HepG2 (cell line): ENCODE results near the gene NFE2. TPM values are rescaled to one million over a fixed set of nuclear protein-coding genes. Genes with fewer than 3 reads are reported as not detected.

Source experiments
- ATAC-seq: fragments of 200-7000 bp; cut with Tn5 transposase; 3 replicates; pipeline ENCODE4 v1.9.1; 2020; ENCODE audit warnings: mild to moderate bottlenecking, moderate library complexity
- BruUV-seq: library from RNA; stranded (reverse); fragments of 400-500 nt; replicated peaks from 2 replicates; lab custom pipeline; 2021; lab: Mats Ljungman, UMichigan
- CTCF ChIA-PET: fragments of 300-600 bp; formaldehyde crosslinking; extraction: SDS; loops from one replicate; lab custom pipeline; 2021; ENCODE audit warnings: low total read pairs, inconsistent platforms, low intra/inter-chr PET ratio; lab: Yijun Ruan, JAX
- POLR2A ChIA-PET: fragments of 350-600 bp; sonication (Branson Sonifier 250); formaldehyde crosslinking; loops from one replicate; lab custom pipeline; 2020; ENCODE audit warnings: antibody characterized with exemption, inconsistent platforms; lab: Yijun Ruan, JAX
- DNase-seq: peaks from one replicate; pipeline ENCODE4 v3.0.0-alpha.2; 2015; ENCODE audit warnings: low spot score
- FAIRE-seq: peaks from 3 replicates; lab custom pipeline; 2011; peaks lifted over from hg19 to GRCh38; lab: Jason Lieb, UNC
- H2AFZ ChIP-seq: one replicate; pipeline ENCODE4 v1.6.1; 2011; ENCODE audit warnings: low read length, inconsistent platforms
- H3K27ac ChIP-seq: fragments of 300-600 bp; 3 replicates; pipeline ENCODE4 v1.8.0; 2011; ENCODE audit warnings: mixed run types, mild to moderate bottlenecking, mixed read lengths, low read length, inconsistent platforms; ENCODE audit not compliant: insufficient read depth; ENCODE audit errors: extremely low read length
- H3K27me3 ChIP-seq, 2 experiments: fragments of 200-600 bp in 1 of 2; 2 replicates in 1 of 2; 3 replicates in 1 of 2; pipeline versions ENCODE4 v1.6.0 to v1.8.0; 2011; ENCODE audit warnings: low read length in 2 of 2, mild to moderate bottlenecking in 2 of 2, moderate library complexity in 2 of 2, inconsistent platforms in 1 of 2; ENCODE audit not compliant: insufficient read depth in 2 of 2, control insufficient read depth in 1 of 2
- H3K36me3 ChIP-seq, 2 experiments: fragments of 200-600 bp in 1 of 2; replicated peaks in 1 of 2; 2 replicates in 1 of 2; 3 replicates in 1 of 2; pipeline versions ENCODE4 v1.5.1 to v1.8.0; 2011; ENCODE audit warnings: low read length in 2 of 2, inconsistent platforms in 1 of 2; ENCODE audit not compliant: insufficient read depth in 2 of 2, control insufficient read depth in 1 of 2
- H3K4me1 ChIP-seq: 2 replicates; pipeline ENCODE4 v1.5.1; 2012; ENCODE audit warnings: low read length, inconsistent platforms; ENCODE audit not compliant: insufficient read depth
- H3K4me2 ChIP-seq: 2 replicates; pipeline ENCODE4 v1.6.0; 2011; ENCODE audit warnings: low read depth, low read length, inconsistent platforms
- H3K4me3 ChIP-seq, 3 experiments: fragments of 200-600 bp in 1 of 3; sonication (generic), shearing (Covaris generic) in 1 of 3; replicated peaks in 1 of 3; 2 replicates each; pipeline ENCODE4 v1.5.1; 2011 to 2016; ENCODE audit warnings: low read length in 3 of 3, inconsistent platforms in 2 of 3, low read depth in 2 of 3, mild to moderate bottlenecking in 2 of 3, control low read depth in 1 of 3, mixed read lengths in 1 of 3; ENCODE audit not compliant: insufficient read depth in 1 of 3
- H3K79me2 ChIP-seq: one replicate; pipeline ENCODE4 v1.6.1; 2011; ENCODE audit warnings: low read length, inconsistent platforms; ENCODE audit not compliant: insufficient read depth
- H3K9ac ChIP-seq: 2 replicates; pipeline ENCODE4 v1.6.0; 2011; ENCODE audit warnings: mild to moderate bottlenecking, low read depth, low read length, inconsistent platforms; ENCODE audit not compliant: insufficient read depth
- H3K9me3 ChIP-seq: 2 replicates; pipeline ENCODE4 v1.5.1; 2012; ENCODE audit warnings: mild to moderate bottlenecking, low read length
- H4K20me1 ChIP-seq: 2 replicates; pipeline ENCODE4 v1.6.0; 2011; ENCODE audit warnings: inconsistent platforms, mild to moderate bottlenecking, low read length, moderate library complexity; ENCODE audit not compliant: insufficient read depth
- CEBPZ ChIP-seq: IDR thresholded peaks from 2 replicates; pipeline ENCODE4 v1.6.1; 2012; ENCODE audit warnings: low read length, improper control_type of control experiment
- CERS6 ChIP-seq: sonication (generic); formaldehyde crosslinking; IDR thresholded peaks from 2 replicates; pipeline ENCODE4 v1.5.0; 2020; ENCODE audit warnings: missing genetic modification reagents
- FOXK2 ChIP-seq: fragments of 450-650 bp; IDR thresholded peaks from 2 replicates; pipeline ENCODE4 v1.6.1; 2016
- FUBP1 ChIP-seq: sonication (generic); formaldehyde crosslinking; IDR thresholded peaks from 2 replicates; pipeline ENCODE4 v1.5.1; 2020; ENCODE audit warnings: missing genetic modification reagents, mild to moderate bottlenecking, borderline replicate concordance
- MYNN ChIP-seq: sonication (generic); formaldehyde crosslinking; IDR thresholded peaks from 2 replicates; pipeline ENCODE4 v1.4.0; 2020; ENCODE audit warnings: mild to moderate bottlenecking, low read depth, missing genetic modification reagents
- SP1 ChIP-seq, 2 experiments: fragments of 450-650 bp in 1 of 2; sonication (generic) in 1 of 2; formaldehyde crosslinking in 1 of 2; IDR thresholded peaks; 2 replicates each; pipeline versions ENCODE4 v1.4.0 to v1.6.1; 2016 to 2020; ENCODE audit warnings: missing genetic modification reagents in 1 of 2
- SUZ12 ChIP-seq: fragments of 150-350 bp; IDR thresholded peaks from 2 replicates; pipeline ENCODE4 v1.6.1; 2014; ENCODE audit warnings: low read depth, low read length
- SYNCRIP ChIP-seq: fragments of 200-400 bp; formaldehyde crosslinking; IDR thresholded peaks from 2 replicates; pipeline ENCODE4 v1.6.1; 2018; ENCODE audit warnings: mild to moderate bottlenecking, low read depth, low read length; ENCODE audit not compliant: insufficient read depth
- TFAP4 ChIP-seq: sonication (generic); IDR thresholded peaks from 2 replicates; pipeline ENCODE4 v1.6.1; 2016; ENCODE audit warnings: low read depth, borderline replicate concordance
- ZBTB42 ChIP-seq: sonication (generic); formaldehyde crosslinking; IDR thresholded peaks from 2 replicates; pipeline ENCODE4 v1.5.0; 2020; ENCODE audit warnings: mild to moderate bottlenecking, missing genetic modification reagents
- ZKSCAN5 ChIP-seq: sonication (generic); formaldehyde crosslinking; IDR thresholded peaks from 2 replicates; pipeline ENCODE4 v1.5.1; 2020; ENCODE audit warnings: mild to moderate bottlenecking, missing genetic modification reagents
- ZNF564 ChIP-seq: sonication (generic); formaldehyde crosslinking; IDR thresholded peaks from 2 replicates; pipeline ENCODE4 v1.8.1; 2023; ENCODE audit warnings: mild to moderate bottlenecking, missing genetic modification reagents
- ZNF597 ChIP-seq: sonication (generic); formaldehyde crosslinking; IDR thresholded peaks from 2 replicates; pipeline ENCODE4 v1.5.0; 2020; ENCODE audit warnings: missing genetic modification reagents
- ZNF644 ChIP-seq: IDR thresholded peaks from 2 replicates; pipeline ENCODE4 v1.6.1; 2016; ENCODE audit warnings: low read depth
- WGBS: methylation state at CpG from one replicate; pipeline ENCODE4 v1.1.6; 2017; ENCODE audit warnings: low lambda C conversion rate; 5-methylcytosine and 5-hydroxymethylcytosine counted together
- in situ Hi-C: cut with HindIII; loops from 2 replicates; pipeline ENCODE4 v1.10.0; 2017; ENCODE audit warnings: low pct_unique_long_range_greater_than_20kb; ENCODE audit not compliant: extremely low pct_ligation_motif_present
- intact Hi-C: fragments of 100-400 bp; cut with micrococcal nuclease; formaldehyde crosslinking; loops from one replicate; pipeline ENCODE4 v1.10.0; 2022; ENCODE audit not compliant: unreplicated experiment
- polyA plus RNA-seq, 8 experiments: library from polyadenylated mRNA; depleted of rRNA in 3 of 8; stranded (reverse) in 7 of 8; unstranded in 1 of 8; fragments of >200 nt; fragmentation: Illumina TruSeq in 4 of 8; extraction: Trizol in 4 of 8; gene quantifications; 2 replicates each; pipeline versions ENCODE4 v1.2.1 to v1.2.3, GENCODE V29; 2011 to 2016; ENCODE audit warnings: low read depth in 4 of 8, missing spikeins in 1 of 8, mixed read lengths in 1 of 8; ENCODE audit not compliant: insufficient read depth in 1 of 8
- total RNA-seq, 5 experiments: library from RNA; depleted of rRNA; stranded (reverse); fragments of >200 nt; fragmentation: Illumina TruSeq; extraction: Trizol; gene quantifications; 2 replicates each; pipeline ENCODE4 v1.2.3, GENCODE V29; 2016; ENCODE audit warnings: low read depth in 1 of 5

The NFE2 gene
- total and polyA plus RNA-seq, 2 of the 13 experiments (the other 11 are each of a cell fraction or from before 2014, with no cell fraction given), result 4.5 to 7.8 TPM

GRCh38 chr12:54324617-54325441, 24.0 kb upstream of the NFE2 start, which contains the start of gene COPZ1:
Gene COPZ1, plus strand, starts transcription at chr12:54325131. Its CDS starts 33 bp downstream, at chr12:54325164.
- ChIA-PET POLR2A (interaction anchor here (0.6 to 3.5 kb wide), 15 partner anchors 8 to 499 kb away, joined by 3 to 87 read pairs (median 10); partner anchors contain the start of genes CBX5, HNRNPA1 and NFE2), CTCF (interaction anchor here (0.6 to 2.6 kb wide), 5 partner anchors 28 to 105 kb away, joined by 3 to 34 read pairs (median 3); no protein-coding TSS in a partner anchor)
- in situ Hi-C loops, result loop anchor here (5.0 kb wide), 1 partner anchor 43 kb away; the partner anchor contains the start of genes CBX5 and HNRNPA1
- Histone ChIP-seq H3K4me3 (peak within 1 kb of the TSS; percentile 82 to 84 (median 83)), H3K27ac (peak within 1 kb of the TSS; percentile 89), H3K4me1 (peaks cover 44% of the 10 kb centered on the region), H3K9ac (peak within 1 kb of the TSS; percentile 99), H3K9me3 (no peaks in the 10 kb centered on the region), H3K36me3 (no peaks in the 10 kb centered on the region), H3K79me2 (peaks cover 20% of the 10 kb centered on the region), H3K4me2 (peak within 1 kb of the TSS; percentile 84), H3K27me3 (no peaks in the 10 kb centered on the region; a peak in 1 of 5 replicates), H2AFZ (peak within 1 kb of the TSS; percentile 83), H4K20me1 (no peaks in the 10 kb centered on the region)
- FAIRE-seq (peak; percentile 98), DNase-seq (peak; percentile 100), ATAC-seq (peak; percentile 95)
- 1% methylated on average over 28 of the region's 34 CpGs for WGBS
- intact Hi-C loops, result loop anchor here (1.0 to 2.0 kb wide), 4 partner anchors 31 to 74 kb away; partner anchors contain the start of genes CBX5 and HNRNPA1
- BruUV-seq, result no TSS peak
- TF ChIP-seq SUZ12, result no peak
- TF ChIP-seq ZNF644 (CRISPR knock-in tag), result no peak
- TF ChIP-seq SYNCRIP, result no peak
- TF ChIP-seq FUBP1 (CRISPR knock-in tag), result no peak
- peak; percentile 92 for TF ChIP-seq TFAP4
- TF ChIP-seq MYNN (CRISPR knock-in tag), result no peak
- TF ChIP-seq ZNF564 (CRISPR knock-in tag), result 0 out of 2 replicates have a peak, but pooled peaks have one; percentile 47
- TF ChIP-seq CERS6 (CRISPR knock-in tag), result no peak
- no peak; the same call in 1 of the 2 replicates for TF ChIP-seq ZBTB42 (CRISPR knock-in tag)
- no peak for TF ChIP-seq ZNF597 (CRISPR knock-in tag)
- TF ChIP-seq CEBPZ, result peak; percentile 87
- 0 out of 2 replicates have a peak, but pooled peaks have one; percentile 22 for TF ChIP-seq FOXK2
- no peak for TF ChIP-seq ZKSCAN5 (CRISPR knock-in tag)
- no peak; the same call in 1 of the 2 replicates for TF ChIP-seq SP1 (IDR thresholded peaks at IDR 0.05)
- peak; percentile 74 for TF ChIP-seq SP1 (CRISPR knock-in tag; IDR thresholded peaks at IDR 0.05)
